K562 (cell line): ENCODE measurements around the gene ZNG1C.
"Not testable (repeated sequence)": the region's sequence is repeated elsewhere in the genome, so short reads cannot be mapped to it uniquely, and the experiment has no call there.

ENCODE experiments used
- EP300 ChIP-seq: IDR thresholded peaks from 2 replicates; pipeline ENCODE4 v1.6.1; 2012; ENCODE audit warnings: low read length, improper control_type of control experiment
- SP2 ChIP-seq: IDR thresholded peaks from 2 replicates; pipeline ENCODE4 v1.6.1; 2011; ENCODE audit warnings: mild to moderate bottlenecking, low read depth, low read length, moderate library complexity; ENCODE audit not compliant: poor library complexity, severe bottlenecking; ENCODE audit errors: extremely low read depth
- TF ChIP-seq, protein P1 (sequence below): sonication (generic); formaldehyde crosslinking; IDR thresholded peaks from 2 replicates; pipeline ENCODE4 v1.4.0; 2020; ENCODE audit warnings: mild to moderate bottlenecking, missing genetic modification reagents

DNA sequence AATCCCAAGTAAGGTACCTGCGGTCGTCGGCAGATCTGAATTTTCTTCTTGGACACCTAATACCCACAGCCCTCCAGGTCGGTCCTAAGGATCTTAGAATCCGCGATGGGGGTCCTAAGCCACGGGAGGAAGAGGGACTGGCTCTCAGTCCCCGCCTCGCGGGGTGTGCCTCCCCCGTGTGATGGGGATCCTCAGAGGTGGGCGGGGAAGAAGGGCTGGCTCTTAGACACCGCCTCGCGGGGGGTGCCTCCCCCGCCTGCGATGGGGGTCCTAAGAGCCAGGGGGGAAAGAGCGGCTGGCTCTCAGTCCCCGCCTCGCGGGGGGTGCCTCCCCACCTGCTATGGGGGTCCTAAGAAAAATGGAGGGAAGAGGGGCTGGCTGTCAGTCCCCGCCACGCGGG lies 82.0 kb downstream of the ZNG1C start:
- TF ChIP-seq, protein P1, sequence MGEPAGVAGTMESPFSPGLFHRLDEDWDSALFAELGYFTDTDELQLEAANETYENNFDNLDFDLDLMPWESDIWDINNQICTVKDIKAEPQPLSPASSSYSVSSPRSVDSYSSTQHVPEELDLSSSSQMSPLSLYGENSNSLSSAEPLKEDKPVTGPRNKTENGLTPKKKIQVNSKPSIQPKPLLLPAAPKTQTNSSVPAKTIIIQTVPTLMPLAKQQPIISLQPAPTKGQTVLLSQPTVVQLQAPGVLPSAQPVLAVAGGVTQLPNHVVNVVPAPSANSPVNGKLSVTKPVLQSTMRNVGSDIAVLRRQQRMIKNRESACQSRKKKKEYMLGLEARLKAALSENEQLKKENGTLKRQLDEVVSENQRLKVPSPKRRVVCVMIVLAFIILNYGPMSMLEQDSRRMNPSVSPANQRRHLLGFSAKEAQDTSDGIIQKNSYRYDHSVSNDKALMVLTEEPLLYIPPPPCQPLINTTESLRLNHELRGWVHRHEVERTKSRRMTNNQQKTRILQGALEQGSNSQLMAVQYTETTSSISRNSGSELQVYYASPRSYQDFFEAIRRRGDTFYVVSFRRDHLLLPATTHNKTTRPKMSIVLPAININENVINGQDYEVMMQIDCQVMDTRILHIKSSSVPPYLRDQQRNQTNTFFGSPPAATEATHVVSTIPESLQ, result not testable (repeated sequence)
- TF ChIP-seq EP300, SP2: not testable (repeated sequence)
